NCI-H2171 treated with DMSO at 0.1 percent for 48 hours (cell line): ENCODE data around the gene SMIM20.
"Not testable (repeated sequence)": the region's sequence is repeated elsewhere in the genome, so short reads cannot be mapped to it uniquely, and the experiment has no call there.

Experiments
- DNase-seq: peaks from one replicate; lab custom pipeline; 2025; lab: John Stamatoyannopoulos, UW

SMIM20 gene

DNA sequence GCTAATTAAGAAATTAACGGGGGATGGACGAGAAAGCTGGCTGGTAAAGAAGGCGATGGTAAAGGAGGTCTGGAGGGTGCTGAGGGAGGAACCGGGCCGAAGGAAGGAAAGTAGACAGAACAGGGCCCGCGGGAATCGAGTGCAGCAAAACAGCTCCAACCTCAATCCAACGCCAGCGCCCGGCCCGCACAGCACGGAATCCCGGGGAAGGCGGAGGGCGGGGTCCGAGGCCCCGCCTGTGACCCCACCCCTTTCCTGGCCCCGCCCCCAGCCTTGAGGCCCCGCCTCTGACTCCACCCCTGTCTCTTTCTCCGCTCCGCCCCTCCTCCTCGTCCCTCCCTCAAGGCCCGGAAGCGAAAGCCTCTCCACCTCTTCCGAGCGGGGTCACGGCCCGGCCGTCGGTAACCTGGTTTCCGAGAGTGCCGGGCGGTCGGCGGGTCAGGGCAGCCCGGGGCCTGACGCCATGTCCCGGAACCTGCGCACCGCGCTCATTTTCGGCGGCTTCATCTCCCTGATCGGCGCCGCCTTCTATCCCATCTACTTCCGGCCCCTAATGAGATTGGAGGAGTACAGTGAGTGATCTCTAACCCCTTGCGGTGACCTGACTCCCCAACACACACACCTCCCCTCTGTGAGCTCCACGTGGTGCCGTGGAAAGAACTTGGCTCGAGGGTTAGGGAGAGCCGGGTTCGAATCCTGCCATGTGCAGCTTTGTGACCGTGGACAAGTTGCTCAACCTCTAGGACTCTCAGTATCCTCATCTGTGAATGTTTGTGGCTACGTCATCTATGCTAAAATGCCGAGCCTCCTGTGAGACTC is at the start of gene SMIM20:
SMIM20 (plus strand) TSS at position 370 of the 819 bp plus-strand sequence; CDS start at position 464, 94 bp downstream.
- DNase-seq = peak; percentile 84

DNA sequence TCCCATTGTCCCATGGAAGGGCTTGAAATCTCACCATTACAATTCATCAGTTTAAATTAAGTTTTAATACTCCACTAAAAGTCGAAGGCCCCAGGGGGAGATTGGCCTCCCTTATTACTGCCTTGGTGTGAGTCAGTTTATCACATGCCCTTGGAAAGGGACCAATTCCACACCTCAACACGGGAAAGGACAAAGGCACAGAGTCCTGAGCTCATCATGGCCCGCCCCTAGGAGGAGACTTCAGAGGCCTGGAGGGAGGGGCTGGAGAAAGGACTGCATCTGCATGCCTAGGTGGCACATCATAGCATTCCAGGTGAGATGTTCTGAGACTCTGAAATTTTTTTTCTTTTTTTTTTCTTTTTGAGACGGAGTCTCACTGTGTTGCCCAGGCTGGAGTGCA is 48.4 kb upstream of the SMIM20 start:
- no peak for DNase-seq

- not testable (repeated sequence) for DNase-seq
Measured at GRCh38 chr4:25866401-25866800, 47.6 kb upstream of the SMIM20 start.

GRCh38 chr4:25867781-25868294 is 46.2 kb upstream of the SMIM20 start:
- DNase-seq = no peak

DNA sequence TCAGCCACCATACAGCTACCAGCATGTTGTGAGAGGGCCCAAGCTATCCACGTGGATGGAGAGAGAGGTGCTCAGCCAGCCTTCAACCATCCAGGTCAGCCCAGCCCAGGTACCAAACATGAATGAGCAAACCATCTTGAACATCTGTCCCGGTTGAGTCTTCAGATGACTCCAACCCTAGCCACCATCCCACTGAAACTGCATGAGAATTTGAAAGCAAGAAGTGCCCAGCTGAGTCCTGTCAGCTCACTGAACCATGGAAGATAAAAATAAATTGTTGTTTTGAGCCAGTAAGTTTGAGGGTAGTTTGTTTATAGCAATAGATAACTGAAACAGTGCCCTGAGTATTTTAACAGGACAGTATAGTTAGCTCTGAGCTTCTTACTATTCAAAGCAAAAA is 43.9 kb upstream of the SMIM20 start:
- DNase-seq = no peak

- DNase-seq = no peak
Measured at GRCh38 chr4:25872851-25873631, 41.0 kb upstream of the SMIM20 start.

- no peak for DNase-seq
Measured at GRCh38 chr4:25873632-25874129, 40.3 kb upstream of the SMIM20 start.

- peak; percentile 62 for DNase-seq
Measured at GRCh38 chr4:25874655-25875054, 39.4 kb upstream of the SMIM20 start.

GRCh38 chr4:25875281-25875745 is 38.7 kb upstream of the SMIM20 start:
- DNase-seq = no peak

DNA sequence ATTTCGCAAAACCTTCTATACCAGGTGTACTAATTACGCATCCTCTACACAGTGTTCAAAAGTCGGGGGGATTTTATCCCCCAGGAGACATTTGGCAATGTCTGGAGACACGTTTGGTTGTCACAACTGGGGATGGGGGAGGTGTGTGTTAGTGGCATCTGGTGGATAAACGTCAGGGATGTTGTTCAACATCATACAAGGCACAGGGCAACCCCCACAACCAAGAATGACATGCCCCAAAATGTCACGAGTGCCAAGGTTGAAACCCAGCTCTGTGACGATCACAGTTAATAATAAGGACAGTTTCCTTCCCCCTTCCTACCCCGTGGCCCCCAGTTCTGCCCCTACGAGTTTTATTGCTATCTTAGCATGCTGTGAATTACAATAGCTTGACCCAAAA is 35.3 kb upstream of the SMIM20 start:
- no peak for DNase-seq

DNA sequence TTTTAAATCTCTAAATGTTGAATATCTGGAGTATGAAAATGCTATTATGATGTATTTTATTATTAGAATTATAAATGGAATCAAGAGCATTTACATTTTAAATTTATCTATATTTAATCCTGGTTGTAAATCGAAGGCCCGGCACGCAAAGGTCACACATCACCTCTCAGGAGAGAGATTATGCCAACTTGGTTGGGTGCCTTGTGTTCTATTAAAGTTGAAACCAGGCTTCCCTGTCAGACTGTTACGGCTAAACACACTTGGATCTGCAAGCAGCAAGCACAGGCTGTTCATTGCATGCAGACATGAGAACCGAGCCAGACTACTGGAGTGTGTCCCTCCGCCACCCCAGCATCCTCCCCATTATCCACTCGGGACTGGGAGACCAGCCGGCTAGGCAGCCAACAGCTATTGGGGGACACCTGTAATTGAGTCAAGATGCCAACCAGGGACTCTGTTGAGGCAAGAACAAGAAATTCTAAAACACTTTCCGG is 34.9 kb upstream of the SMIM20 start:
- DNase-seq = no peak

GRCh38 chr4:25879587-25879986 is 34.4 kb upstream of the SMIM20 start:
- DNase-seq = no peak

DNA sequence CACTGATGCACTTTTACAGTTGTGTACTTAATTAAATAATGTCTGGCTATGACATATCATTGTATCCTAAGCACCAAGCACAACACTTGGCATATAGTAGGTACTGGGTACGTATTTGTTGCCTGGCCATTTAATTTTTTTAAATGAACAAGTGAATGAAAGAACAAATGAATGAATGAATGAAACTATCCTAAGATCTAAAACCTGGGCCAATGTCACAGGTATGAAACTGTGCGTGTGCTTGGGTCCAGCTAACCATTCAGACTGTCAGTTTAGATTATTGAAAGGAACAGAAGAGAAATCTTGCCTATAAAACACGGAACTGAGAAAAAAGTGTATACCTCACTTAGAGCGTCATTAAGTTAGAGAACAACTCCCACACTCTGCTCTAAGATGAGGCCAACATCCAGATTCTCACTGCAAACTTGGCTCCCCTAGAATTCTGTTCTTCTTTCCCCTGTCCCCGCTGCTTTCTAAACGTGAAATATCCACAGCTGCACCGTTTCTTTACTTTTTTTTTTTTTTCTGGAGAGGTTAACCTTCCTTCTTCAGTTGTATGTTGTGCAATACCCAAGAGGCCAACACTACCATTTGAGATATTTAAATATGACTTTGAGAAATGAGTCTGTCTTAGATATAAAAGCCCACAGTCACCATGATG is 33.9 kb upstream of the SMIM20 start:
- DNase-seq = no peak

GRCh38 chr4:25881193-25881592 is 32.8 kb upstream of the SMIM20 start:
- DNase-seq = no peak

- DNase-seq = peak; percentile 3
Measured at GRCh38 chr4:25882226-25882625, 31.8 kb upstream of the SMIM20 start.

DNA sequence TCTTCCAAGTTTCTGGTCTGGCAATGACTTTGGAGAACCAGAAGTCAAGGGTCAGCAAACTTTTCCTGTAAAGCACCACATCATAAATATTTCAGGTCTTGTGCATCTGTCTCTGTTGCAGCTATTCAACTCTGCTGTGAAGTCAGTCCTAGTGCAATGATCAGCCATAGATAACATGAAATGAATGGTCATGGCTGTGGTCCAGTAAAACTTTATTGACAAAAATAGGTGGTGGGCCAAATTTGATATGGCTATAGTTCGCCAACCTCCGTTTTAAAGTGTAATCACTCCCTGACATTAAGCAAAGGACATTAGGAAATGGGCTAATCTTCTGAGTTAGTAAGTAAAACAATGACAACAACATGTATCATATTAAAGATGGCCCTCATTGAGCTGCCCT is 30.5 kb upstream of the SMIM20 start:
- no peak for DNase-seq

DNA sequence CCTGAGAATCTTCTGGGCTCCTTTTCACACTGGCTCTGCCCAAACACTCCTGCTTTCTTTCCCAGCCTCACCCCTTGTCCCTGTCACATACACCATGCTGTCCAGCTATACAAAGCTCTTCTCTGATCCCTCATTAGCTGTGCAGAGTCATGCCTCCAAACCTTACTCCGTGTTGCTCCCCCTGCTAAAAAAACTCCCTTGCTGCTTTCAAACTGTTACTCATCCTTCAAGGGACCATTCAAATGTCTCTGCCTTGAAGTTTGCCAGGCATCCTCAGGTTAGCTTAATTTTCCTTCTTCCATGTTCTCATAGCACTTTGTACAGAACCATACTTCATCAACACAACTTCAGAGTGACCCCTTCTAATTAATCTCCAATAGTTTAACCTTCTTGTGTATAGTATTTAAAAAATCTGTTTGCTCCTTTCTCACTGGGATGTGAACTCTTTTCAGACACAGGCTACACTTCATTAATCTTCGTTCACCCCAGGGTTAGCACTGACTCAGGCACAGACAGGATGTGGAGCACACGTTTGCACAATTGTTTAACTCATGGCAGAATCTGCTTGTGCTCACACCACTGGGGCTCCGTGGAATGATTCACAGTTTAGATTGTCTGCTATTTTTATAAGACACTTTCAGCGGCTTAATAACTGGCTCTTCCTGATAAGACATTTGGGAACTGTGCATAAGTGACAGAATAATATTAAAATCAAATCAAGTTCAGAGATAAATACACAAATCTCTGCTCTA is 29.8 kb upstream of the SMIM20 start:
- no peak for DNase-seq

- no peak for DNase-seq
Measured at GRCh38 chr4:25888781-25889180, 25.2 kb upstream of the SMIM20 start.

DNA sequence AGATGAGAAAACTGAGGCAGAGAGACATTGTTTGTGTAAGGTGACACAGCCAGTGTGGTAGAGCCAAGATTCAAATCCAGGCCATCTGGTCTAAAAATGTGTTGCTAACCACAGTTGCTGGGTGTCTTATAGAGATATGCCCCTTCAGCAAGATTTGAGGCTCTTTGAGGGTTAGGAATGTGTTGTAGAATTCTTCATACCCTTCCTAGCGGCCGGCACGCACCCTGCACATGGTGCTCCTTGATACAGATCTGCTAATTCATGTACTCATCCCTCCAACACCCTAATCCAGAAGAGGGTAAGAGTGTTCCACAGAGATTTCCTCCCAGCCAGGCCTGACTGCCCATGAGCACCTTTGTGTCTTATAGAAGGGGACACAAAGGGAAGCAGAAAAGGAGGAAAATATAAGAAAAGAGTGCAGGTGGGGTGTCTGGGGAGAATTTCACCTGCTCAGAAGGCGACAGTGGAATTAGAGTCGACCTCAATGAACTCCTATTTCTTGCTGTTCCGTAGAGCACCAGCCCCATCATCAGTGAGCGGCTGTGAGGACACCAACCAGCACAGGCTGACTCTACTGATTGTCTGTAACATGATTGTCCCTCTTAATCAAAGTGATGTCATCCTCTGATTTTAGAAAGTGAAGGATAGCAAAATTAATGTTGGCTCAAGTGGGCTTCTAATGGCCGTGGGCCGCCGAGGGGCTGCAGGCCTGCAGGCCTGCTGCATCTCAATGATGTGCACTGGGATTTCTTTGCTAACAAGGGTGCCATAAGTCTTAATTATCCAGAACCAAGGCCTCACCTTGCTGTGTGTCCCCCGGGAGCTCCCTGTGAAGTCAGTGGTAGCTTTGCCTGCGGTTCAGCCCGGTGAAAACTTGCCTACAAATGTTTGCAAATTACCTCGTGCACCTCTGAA is 24.2 kb upstream of the SMIM20 start:
- no peak for DNase-seq
